WI38 (cell line): ENCODE results near the gene PHACTR1.

Source experiments
- H3K4me3 ChIP-seq: 2 replicates; pipeline ENCODE4 v1.5.1; 2011; ENCODE audit warnings: low read depth, mild to moderate bottlenecking, control low read depth, low read length
- CTCF ChIP-seq: IDR thresholded peaks from 2 replicates; pipeline ENCODE4 v1.5.1; 2012; ENCODE audit warnings: low read depth, mild to moderate bottlenecking, control low read depth, low read length

The PHACTR1 gene

GRCh38 chr6:12776291-12776690, 59.7 kb downstream of the PHACTR1 start:
- no peak overlapping the region for H3K4me3 ChIP-seq
- TF ChIP-seq CTCF = no peak

GRCh38 chr6:12779772-12780171, 63.2 kb downstream of the PHACTR1 start:
- no peak for TF ChIP-seq CTCF

GRCh38 chr6:12782136-12782535, 65.6 kb downstream of the PHACTR1 start:
- TF ChIP-seq CTCF = no peak
- H3K4me3 ChIP-seq = no peak overlapping the region

More at GRCh38 chr6:12779772-12780171, 63.2 kb downstream of the PHACTR1 start:
- H3K4me3 ChIP-seq = no peak overlapping the region

- no peak for TF ChIP-seq CTCF
- H3K4me3 ChIP-seq = no peak overlapping the region
These were observed 68.7 kb downstream of the PHACTR1 start for GRCh38 chr6:12785301-12785700.

GRCh38 chr6:12785921-12786320, 69.4 kb downstream of the PHACTR1 start:
- H3K4me3 ChIP-seq = no peak overlapping the region
- no peak for TF ChIP-seq CTCF

GRCh38 chr6:12791371-12791770, 74.8 kb downstream of the PHACTR1 start:
- no peak overlapping the region for H3K4me3 ChIP-seq
- TF ChIP-seq CTCF = no peak

- no peak for TF ChIP-seq CTCF
These were observed 81.8 kb downstream of the PHACTR1 start for GRCh38 chr6:12798326-12798725.

More at GRCh38 chr6:12798326-12798725, 81.8 kb downstream of the PHACTR1 start:
- no peak overlapping the region for H3K4me3 ChIP-seq
